GM10266 (cell line): Measurements from ENCODE around the gene LYRM4.

Experiments
- DNase-seq: peaks from one replicate; pipeline ENCODE4 v3.0.0; 2012; ENCODE audit errors: extremely low spot score
- CTCF ChIP-seq: IDR thresholded peaks from 2 replicates; pipeline ENCODE4 v1.5.1; 2012; ENCODE audit warnings: mild to moderate bottlenecking, low read depth; ENCODE audit not compliant: control insufficient read depth, insufficient read depth; ENCODE audit errors: missing control alignments

The LYRM4 gene

GRCh38 chr6:5059036-5059896, 201.5 kb downstream of the LYRM4 start:
- TF ChIP-seq CTCF, result no peak
- DNase-seq, result no peak
